ENCODE results near the gene PRKRA.
A peak's percentile ranks its signal among the peaks of the same experiment; 100 is the strongest.
"Not testable (repeated sequence)": the region's sequence is repeated elsewhere in the genome, so short reads cannot be mapped to it uniquely, and the experiment has no call there.

PRKRA gene

GRCh38 chr2:178455947-178456346 lies 5.0 kb upstream of the PRKRA start:
- no peak for DNase-seq

- no peak for DNase-seq
Observed at GRCh38 chr2:178452870-178453269, 1.9 kb upstream of the PRKRA start.

- no peak for DNase-seq
Observed at GRCh38 chr2:178452334-178452733, 1.4 kb upstream of the PRKRA start.

- no peak for DNase-seq
Observed at GRCh38 chr2:178450524-178450773, 526 bp downstream of the PRKRA start.

- DNase-seq: no peak
Observed at GRCh38 chr2:178449700-178450523, 1.1 kb downstream of the PRKRA start.

- no peak for DNase-seq
Observed at GRCh38 chr2:178448968-178449661, 1.9 kb downstream of the PRKRA start.

- DNase-seq: no peak
Observed at GRCh38 chr2:178441426-178441825, 9.5 kb downstream of the PRKRA start.

- no peak for DNase-seq
Observed at GRCh38 chr2:178436662-178437061, 14.3 kb downstream of the PRKRA start.

GRCh38 chr2:178429336-178429735 lies 21.6 kb downstream of the PRKRA start:
- no peak for DNase-seq

- no peak for DNase-seq
Observed at GRCh38 chr2:178428396-178428806, 22.6 kb downstream of the PRKRA start.

- DNase-seq: no peak
Observed at GRCh38 chr2:178427458-178427857, 23.5 kb downstream of the PRKRA start.

- DNase-seq: no peak
Observed at GRCh38 chr2:178426388-178426787, 24.6 kb downstream of the PRKRA start.

- no peak for DNase-seq
Observed at GRCh38 chr2:178425255-178425827, 25.6 kb downstream of the PRKRA start.

GRCh38 chr2:178423746-178424145 lies 27.2 kb downstream of the PRKRA start:
- not testable (repeated sequence) for DNase-seq

- DNase-seq: no peak
Observed at GRCh38 chr2:178422097-178422496, 28.9 kb downstream of the PRKRA start.

GRCh38 chr2:178420463-178420999 lies 30.4 kb downstream of the PRKRA start:
- no peak for DNase-seq

GRCh38 chr2:178419123-178419522 lies 31.9 kb downstream of the PRKRA start:
- no peak for DNase-seq

- DNase-seq: no peak
Observed at GRCh38 chr2:178418426-178418825, 32.5 kb downstream of the PRKRA start.

- DNase-seq: no peak
Observed at GRCh38 chr2:178417916-178418315, 33.1 kb downstream of the PRKRA start.

GRCh38 chr2:178415979-178416378 lies 35.0 kb downstream of the PRKRA start:
- DNase-seq: no peak

GRCh38 chr2:178414266-178415247 lies 36.4 kb downstream of the PRKRA start:
- DNase-seq: peak; percentile 72

- DNase-seq: peak; percentile 80
Observed at GRCh38 chr2:178413472-178414265, 37.3 kb downstream of the PRKRA start.
